A549 (cell line): ENCODE measurements around the gene CETN2. TPM values are rescaled to one million over a fixed set of nuclear protein-coding genes. Genes with fewer than 3 reads are reported as not detected.

Experiments
- ATAC-seq, 2 experiments: fragments of 200-7000 bp in 1 of 2; fragments of >200 bp in 1 of 2; cut with Nextera tagmentation in 1 of 2; cut with Tn5 transposase in 1 of 2; 3 replicates each; pipeline versions ENCODE4 v1.8.0 to v1.9.1; 2018 to 2020; ENCODE audit warnings: mild to moderate bottlenecking in 1 of 2, moderate library complexity in 1 of 2
- CTCF ChIA-PET: fragments of 300-600 bp; sonication (Branson Sonifier 250); formaldehyde crosslinking; extraction: SDS; loops from one replicate; lab custom pipeline; 2021; ENCODE audit warnings: antibody characterized with exemption, inconsistent platforms; lab: Yijun Ruan, JAX
- POLR2A ChIA-PET: fragments of 350-600 bp; formaldehyde crosslinking; extraction: SDS; loops from one replicate; lab custom pipeline; 2021; ENCODE audit warnings: antibody characterized with exemption, inconsistent platforms; lab: Yijun Ruan, JAX
- DNase-seq, 2 experiments: peaks; one replicate each; pipeline versions ENCODE4 v3.0.0 to v3.0.0-alpha.2; 2011 to 2016; ENCODE audit warnings: low read depth in 1 of 2, low spot score in 1 of 2
- FAIRE-seq: peaks from 2 replicates; lab custom pipeline; 2011; peaks lifted over from hg19 to GRCh38; lab: Jason Lieb, UNC
- H3K27ac ChIP-seq, 2 experiments: fragments of >200 bp; sonication (Bioruptor Twin); formaldehyde crosslinking; 3 replicates each; pipeline ENCODE4 v1.5.1; 2016 to 2017
- H3K4me1 ChIP-seq: fragments of >200 bp; sonication (Bioruptor Twin); formaldehyde crosslinking; 3 replicates; pipeline ENCODE4 v1.6.1; 2016
- H3K4me2 ChIP-seq: fragments of >200 bp; sonication (Bioruptor Twin); formaldehyde crosslinking; 3 replicates; pipeline ENCODE4 v1.6.1; 2016
- H3K4me3 ChIP-seq: fragments of >200 bp; sonication (Bioruptor Twin); formaldehyde crosslinking; 3 replicates; pipeline ENCODE4 v1.5.1; 2016
- H3K9me3 ChIP-seq: fragments of >200 bp; sonication (Bioruptor Twin); formaldehyde crosslinking; 3 replicates; pipeline ENCODE4 v1.6.1; 2016
- CBX2 ChIP-seq: fragments of 200-600 bp; sonication (generic); IDR thresholded peaks from 2 replicates; pipeline ENCODE4 v1.6.1; 2016; ENCODE audit warnings: low read depth, mild to moderate bottlenecking, borderline replicate concordance
- CHD4 ChIP-seq: fragments of 200-600 bp; sonication (generic); IDR thresholded peaks from 2 replicates; pipeline ENCODE4 v1.6.1; 2016; ENCODE audit warnings: antibody characterized with exemption, mild to moderate bottlenecking, borderline replicate concordance
- EHF ChIP-seq: fragments of 250-450 bp; sonication (Bioruptor Pico); IDR thresholded peaks from 2 replicates; pipeline ENCODE4 v1.5.0; 2020; ENCODE audit warnings: mild to moderate bottlenecking
- EHMT2 ChIP-seq: fragments of 200-600 bp; sonication (generic); IDR thresholded peaks from 2 replicates; pipeline ENCODE4 v1.6.1; 2016; ENCODE audit warnings: antibody characterized with exemption, low read depth, mild to moderate bottlenecking, moderate library complexity
- ELK1 ChIP-seq: fragments of 150-350 bp; IDR thresholded peaks from 2 replicates; pipeline ENCODE4 v1.6.1; 2014; ENCODE audit warnings: low read depth, mild to moderate bottlenecking, low read length
- EP300 ChIP-seq, 2 experiments: fragments of >200 bp; sonication (Bioruptor Twin); formaldehyde crosslinking; IDR thresholded peaks; 2 replicates in 1 of 2; 3 replicates in 1 of 2; pipeline ENCODE4 v1.6.1; 2016 to 2017
- ESRRA ChIP-seq: fragments of 150-350 bp; IDR thresholded peaks from 2 replicates; pipeline ENCODE4 v1.6.1; 2014; ENCODE audit warnings: mild to moderate bottlenecking, low read length, borderline replicate concordance
- FOSB ChIP-seq: fragments of 250-450 bp; sonication (Bioruptor Pico); IDR thresholded peaks from 2 replicates; pipeline ENCODE4 v1.5.0; 2020; ENCODE audit warnings: mild to moderate bottlenecking, moderate library complexity
- GATA3 ChIP-seq: IDR thresholded peaks from 2 replicates; pipeline ENCODE4 v1.6.1; 2012; ENCODE audit warnings: borderline replicate concordance
- HES2 ChIP-seq: fragments of >200 bp; sonication (Bioruptor Twin); formaldehyde crosslinking; IDR thresholded peaks from 2 replicates; pipeline ENCODE4 v1.6.1; 2016
- NPAS2 ChIP-seq: fragments of 250-450 bp; sonication (Bioruptor Pico); IDR thresholded peaks from 2 replicates; pipeline ENCODE4 v1.8.0; 2022; ENCODE audit warnings: mild to moderate bottlenecking, moderate library complexity, borderline replicate concordance
- PBX3 ChIP-seq: IDR thresholded peaks from 2 replicates; pipeline ENCODE4 v1.6.1; 2012
- POLR2AphosphoS2 ChIP-seq: conservative IDR thresholded peaks from 2 replicates; pipeline ENCODE4 v1.6.1; 2012; ENCODE audit warnings: low read length, improper control_type of control experiment, inconsistent platforms
- RAD21 ChIP-seq, 2 experiments: fragments of >200 bp in 1 of 2; sonication (Bioruptor Twin) in 1 of 2; formaldehyde crosslinking in 1 of 2; IDR thresholded peaks in 1 of 2; conservative IDR thresholded peaks in 1 of 2; 2 replicates in 1 of 2; 3 replicates in 1 of 2; pipeline ENCODE4 v1.6.1; 2012 to 2018; ENCODE audit warnings: inconsistent platforms in 1 of 2
- RCOR1 ChIP-seq: fragments of 150-350 bp; IDR thresholded peaks from 2 replicates; pipeline ENCODE4 v1.6.1; 2014; ENCODE audit warnings: antibody characterized with exemption, low read length, low read depth
- REST ChIP-seq: fragments of 200-600 bp; sonication (generic); IDR thresholded peaks from 2 replicates; pipeline ENCODE4 v1.6.1; 2016; ENCODE audit warnings: antibody characterized with exemption, mild to moderate bottlenecking, moderate library complexity
- RFX5 ChIP-seq: fragments of 450-650 bp; IDR thresholded peaks from 2 replicates; pipeline ENCODE4 v1.7.1; 2014; ENCODE audit warnings: antibody characterized with exemption, mild to moderate bottlenecking, moderate library complexity
- TP53 ChIP-seq: fragments of 250-450 bp; sonication (Bioruptor Pico); IDR thresholded peaks from 2 replicates; pipeline ENCODE4 v1.5.0; 2021; ENCODE audit warnings: mild to moderate bottlenecking, moderate library complexity
- ZC3H11A ChIP-seq: fragments of 450-650 bp; IDR thresholded peaks from 2 replicates; pipeline ENCODE4 v1.6.1; 2014; ENCODE audit warnings: antibody characterized with exemption, mild to moderate bottlenecking
- ZNF302 ChIP-seq: fragments of 250-450 bp; sonication (Bioruptor Pico); IDR thresholded peaks from 2 replicates; pipeline ENCODE4 v1.9.0; 2021; ENCODE audit warnings: inconsistent platforms, mild to moderate bottlenecking, moderate library complexity
- WGBS: methylation state at CpG from one replicate; pipeline ENCODE4 v1.1.6; 2017; ENCODE audit errors: missing lambda C conversion rate; 5-methylcytosine and 5-hydroxymethylcytosine counted together
- polyA plus RNA-seq, 4 experiments: library from polyadenylated mRNA; depleted of rRNA in 3 of 4; stranded (reverse); fragments of >200 nt; fragmentation: RNase III in 1 of 4; extraction: RNeasy Plus Mini Kit Qiagen cat#74134 plus additional on column Dnase treatment in 1 of 4; gene quantifications; 2 replicates in 3 of 4; 3 replicates in 1 of 4; pipeline ENCODE4 v1.2.3, GENCODE V29; 2011 to 2017

Gene CETN2
- polyA plus RNA-seq, 2 of the 4 experiments (the other 2 are of a cell fraction), result 69.2 to 82.6 TPM

GRCh38 chrX:152878976-152879755 is 48.6 kb upstream of the CETN2 start (continued):
- TF ChIP-seq REST, result no peak

DNA sequence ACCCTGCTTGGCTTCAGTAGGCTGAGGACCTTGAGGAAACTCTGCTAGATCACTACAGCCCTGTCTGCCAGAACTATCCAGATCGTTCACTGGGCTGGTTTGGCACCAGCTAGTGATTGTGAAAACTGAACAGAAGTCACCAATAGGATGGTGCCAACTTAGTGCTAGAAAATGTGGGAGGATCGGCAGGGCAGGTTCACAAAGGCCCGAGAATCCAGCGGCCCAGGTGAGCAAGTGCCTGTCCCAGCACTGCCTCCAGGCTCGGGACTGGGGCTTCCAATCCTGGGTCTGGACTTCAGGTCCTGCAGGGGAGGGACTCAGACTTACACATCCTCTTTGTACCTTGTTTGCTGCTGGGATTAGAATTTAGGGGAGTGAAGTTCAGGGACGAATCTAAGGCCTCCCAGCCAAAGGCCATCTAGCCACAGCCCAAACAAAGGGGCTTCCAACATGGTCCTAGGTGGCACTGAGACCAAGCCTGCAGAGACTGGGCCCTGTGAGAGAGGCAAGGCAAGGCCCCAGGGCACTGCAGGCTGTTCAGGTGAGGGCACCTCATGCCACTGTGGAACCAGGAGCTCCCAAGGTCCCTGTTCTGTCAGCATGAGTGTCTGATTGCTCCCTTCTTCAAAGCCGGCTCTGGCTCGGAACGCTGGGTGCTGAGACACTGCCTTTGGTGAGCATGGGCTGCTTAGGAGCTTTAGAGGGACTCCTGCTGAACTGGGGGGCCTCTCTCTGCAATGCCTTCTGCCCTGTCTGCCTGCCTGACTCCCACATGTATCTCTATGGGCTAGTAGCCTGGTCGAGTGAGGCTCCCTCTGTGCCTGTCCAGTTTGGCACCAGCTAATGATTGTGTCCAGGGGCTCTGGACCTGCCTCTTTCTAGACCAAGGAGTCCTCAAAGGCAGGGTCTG is 46.6 kb upstream of the CETN2 start:
- WGBS, result 50% methylated on average over 7 of the region's 10 CpGs
- no peaks in the 10 kb centered on the region for H3K9me3 ChIP-seq
- TF ChIP-seq POLR2AphosphoS2, result no peak
- TF ChIP-seq ESRRA, result no peak
- no peak for TF ChIP-seq TP53 (CRISPR knock-in tag)
- no peak for TF ChIP-seq EHF (CRISPR knock-in tag)
- TF ChIP-seq FOSB (CRISPR knock-in tag), result no peak
- TF ChIP-seq RAD21 (conservative IDR thresholded peaks at IDR 0.05 in 1 of 2, IDR thresholded peaks at IDR 0.05 in 1 of 2), result no peak
- TF ChIP-seq EHMT2, result no peak
- TF ChIP-seq HES2, result no peak
- TF ChIP-seq EP300 (IDR thresholded peaks at IDR 0.05), result no peak
- no peak for TF ChIP-seq ZC3H11A
- TF ChIP-seq RCOR1, result no peak
- no peak for TF ChIP-seq PBX3
- TF ChIP-seq CHD4, result no peak
- no peak for TF ChIP-seq RFX5
- TF ChIP-seq, all 56 proteins: peak for 0
- ChIA-PET POLR2A (no interaction called here), CTCF (interaction anchor here (0.6 to 2.2 kb wide), 2 partner anchors 8 to 49 kb away, joined by 3 to 7 read pairs; no protein-coding TSS in a partner anchor)
- ATAC-seq (no peak), FAIRE-seq (no peak), DNase-seq (no peak)
- H3K4me1 ChIP-seq, result no peaks in the 10 kb centered on the region
- no peak overlapping the region for H3K4me2 ChIP-seq
- H3K4me3 ChIP-seq, result no peak overlapping the region
- no peak overlapping the region for H3K27ac ChIP-seq

DNA sequence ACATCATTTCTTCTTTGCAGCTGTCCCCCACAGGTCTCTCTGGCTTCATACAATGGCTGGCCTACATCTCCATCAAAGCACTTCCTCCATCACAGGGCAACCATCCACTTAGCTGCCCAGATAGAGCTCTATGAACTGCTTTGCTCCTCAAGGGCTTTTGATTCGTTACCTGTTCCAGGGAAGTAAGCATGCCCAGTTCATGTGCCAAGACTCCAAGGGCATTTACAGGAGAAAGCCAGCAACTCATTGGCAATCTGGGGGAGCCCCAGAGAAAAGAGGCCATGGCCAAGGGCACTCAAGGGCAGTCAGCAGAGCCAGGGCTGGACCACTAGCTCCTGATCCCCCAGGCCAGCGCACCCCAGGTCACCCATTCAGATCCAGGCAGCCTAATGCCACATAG is 42.8 kb upstream of the CETN2 start:
- DNase-seq (no peak), ATAC-seq (no peak), FAIRE-seq (no peak)
- no peak overlapping the region for H3K27ac ChIP-seq
- H3K4me3 ChIP-seq, result no peak overlapping the region
- no peak overlapping the region for H3K4me2 ChIP-seq
- H3K4me1 ChIP-seq, result no peaks in the 10 kb centered on the region
- TF ChIP-seq ELK1 (no peak), ZNF302 (CRISPR knock-in tag) (no peak), GATA3 (no peak), NPAS2 (no peak), CBX2 (no peak)
- ChIA-PET POLR2A (no interaction called here), CTCF (interaction anchor here (1.7 kb wide), 1 partner anchor 26 kb away, joined by 4 read pairs; no protein-coding TSS in a partner anchor)
- WGBS, result 75% methylated on average over 1 of the region's 2 CpGs
- H3K9me3 ChIP-seq, result no peaks in the 10 kb centered on the region
